Measurements from ENCODE around the gene RACK1. TPM values are rescaled to one million over a fixed set of nuclear protein-coding genes. Genes with fewer than 3 reads are reported as not detected.

RACK1 gene
- total and polyA plus RNA-seq, 2 of the 13 experiments (the other 11 are each of a cell fraction or from before 2014, with no cell fraction given): 2,514 to 6,141 TPM

- no peak for TF ChIP-seq ARID3A (IDR thresholded peaks at IDR 0.05; ENCODE audit: low read depth, low read length)
- TF ChIP-seq, protein P1, sequence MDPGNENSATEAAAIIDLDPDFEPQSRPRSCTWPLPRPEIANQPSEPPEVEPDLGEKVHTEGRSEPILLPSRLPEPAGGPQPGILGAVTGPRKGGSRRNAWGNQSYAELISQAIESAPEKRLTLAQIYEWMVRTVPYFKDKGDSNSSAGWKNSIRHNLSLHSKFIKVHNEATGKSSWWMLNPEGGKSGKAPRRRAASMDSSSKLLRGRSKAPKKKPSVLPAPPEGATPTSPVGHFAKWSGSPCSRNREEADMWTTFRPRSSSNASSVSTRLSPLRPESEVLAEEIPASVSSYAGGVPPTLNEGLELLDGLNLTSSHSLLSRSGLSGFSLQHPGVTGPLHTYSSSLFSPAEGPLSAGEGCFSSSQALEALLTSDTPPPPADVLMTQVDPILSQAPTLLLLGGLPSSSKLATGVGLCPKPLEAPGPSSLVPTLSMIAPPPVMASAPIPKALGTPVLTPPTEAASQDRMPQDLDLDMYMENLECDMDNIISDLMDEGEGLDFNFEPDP (CRISPR knock-in tag; conservative IDR thresholded peaks at IDR 0.05): no peak
- TF ChIP-seq, protein P2, sequence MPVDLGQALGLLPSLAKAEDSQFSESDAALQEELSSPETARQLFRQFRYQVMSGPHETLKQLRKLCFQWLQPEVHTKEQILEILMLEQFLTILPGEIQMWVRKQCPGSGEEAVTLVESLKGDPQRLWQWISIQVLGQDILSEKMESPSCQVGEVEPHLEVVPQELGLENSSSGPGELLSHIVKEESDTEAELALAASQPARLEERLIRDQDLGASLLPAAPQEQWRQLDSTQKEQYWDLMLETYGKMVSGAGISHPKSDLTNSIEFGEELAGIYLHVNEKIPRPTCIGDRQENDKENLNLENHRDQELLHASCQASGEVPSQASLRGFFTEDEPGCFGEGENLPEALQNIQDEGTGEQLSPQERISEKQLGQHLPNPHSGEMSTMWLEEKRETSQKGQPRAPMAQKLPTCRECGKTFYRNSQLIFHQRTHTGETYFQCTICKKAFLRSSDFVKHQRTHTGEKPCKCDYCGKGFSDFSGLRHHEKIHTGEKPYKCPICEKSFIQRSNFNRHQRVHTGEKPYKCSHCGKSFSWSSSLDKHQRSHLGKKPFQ (CRISPR knock-in tag; IDR thresholded peaks at IDR 0.05; ENCODE audit: insufficient replicate concordance): no peak
- TF ChIP-seq KLF11 (CRISPR knock-in tag; IDR thresholded peaks at IDR 0.05): peak; percentile 72; the same call in 1 of the 2 replicates
- no peak for TF ChIP-seq SYNCRIP (IDR thresholded peaks at IDR 0.05; ENCODE audit: insufficient read depth, low read depth, low read length)
- TF ChIP-seq NR1H2 (CRISPR knock-in tag; IDR thresholded peaks at IDR 0.05; ENCODE audit: borderline replicate concordance, low read depth): no peak
- TF ChIP-seq, protein P3, sequence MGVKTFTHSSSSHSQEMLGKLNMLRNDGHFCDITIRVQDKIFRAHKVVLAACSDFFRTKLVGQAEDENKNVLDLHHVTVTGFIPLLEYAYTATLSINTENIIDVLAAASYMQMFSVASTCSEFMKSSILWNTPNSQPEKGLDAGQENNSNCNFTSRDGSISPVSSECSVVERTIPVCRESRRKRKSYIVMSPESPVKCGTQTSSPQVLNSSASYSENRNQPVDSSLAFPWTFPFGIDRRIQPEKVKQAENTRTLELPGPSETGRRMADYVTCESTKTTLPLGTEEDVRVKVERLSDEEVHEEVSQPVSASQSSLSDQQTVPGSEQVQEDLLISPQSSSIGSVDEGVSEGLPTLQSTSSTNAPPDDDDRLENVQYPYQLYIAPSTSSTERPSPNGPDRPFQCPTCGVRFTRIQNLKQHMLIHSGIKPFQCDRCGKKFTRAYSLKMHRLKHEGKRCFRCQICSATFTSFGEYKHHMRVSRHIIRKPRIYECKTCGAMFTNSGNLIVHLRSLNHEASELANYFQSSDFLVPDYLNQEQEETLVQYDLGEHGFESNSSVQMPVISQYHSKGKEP (CRISPR knock-in tag; IDR thresholded peaks at IDR 0.05): 0 out of 2 replicates have a peak, but pooled peaks have one; percentile 45
- TF ChIP-seq ZNF629 (CRISPR knock-in tag; conservative IDR thresholded peaks at IDR 0.05): peak; percentile 83
- TF ChIP-seq ZNF253 (CRISPR knock-in tag; IDR thresholded peaks at IDR 0.05; ENCODE audit: borderline replicate concordance): 0 out of 2 replicates have a peak, but pooled peaks have one; percentile 51
- TF ChIP-seq NFIB (CRISPR knock-in tag; IDR thresholded peaks at IDR 0.05; ENCODE audit: borderline replicate concordance): no peak
- TF ChIP-seq, protein P4, sequence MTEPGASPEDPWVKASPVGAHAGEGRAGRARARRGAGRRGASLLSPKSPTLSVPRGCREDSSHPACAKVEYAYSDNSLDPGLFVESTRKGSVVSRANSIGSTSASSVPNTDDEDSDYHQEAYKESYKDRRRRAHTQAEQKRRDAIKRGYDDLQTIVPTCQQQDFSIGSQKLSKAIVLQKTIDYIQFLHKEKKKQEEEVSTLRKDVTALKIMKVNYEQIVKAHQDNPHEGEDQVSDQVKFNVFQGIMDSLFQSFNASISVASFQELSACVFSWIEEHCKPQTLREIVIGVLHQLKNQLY (CRISPR knock-in tag; IDR thresholded peaks at IDR 0.05): peak; percentile 32; the same call in 1 of the 2 replicates
- TF ChIP-seq ZNF878 (CRISPR knock-in tag; IDR thresholded peaks at IDR 0.05): no peak
- no peak for TF ChIP-seq MAZ (IDR thresholded peaks at IDR 0.05; ENCODE audit: borderline replicate concordance, low read depth, low read length)
- TF ChIP-seq MAZ (CRISPR knock-in tag; IDR thresholded peaks at IDR 0.05; ENCODE audit: low read depth): 0 out of 2 replicates have a peak, but pooled peaks have one; percentile 48
- TF ChIP-seq, protein P5, sequence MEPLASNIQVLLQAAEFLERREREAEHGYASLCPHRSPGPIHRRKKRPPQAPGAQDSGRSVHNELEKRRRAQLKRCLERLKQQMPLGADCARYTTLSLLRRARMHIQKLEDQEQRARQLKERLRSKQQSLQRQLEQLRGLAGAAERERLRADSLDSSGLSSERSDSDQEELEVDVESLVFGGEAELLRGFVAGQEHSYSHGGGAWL (CRISPR knock-in tag; IDR thresholded peaks at IDR 0.05): 0 out of 2 replicates have a peak, but pooled peaks have one; percentile 54
- no peak; the same call in 1 of the 2 replicates for TF ChIP-seq ARNTL (CRISPR knock-in tag; IDR thresholded peaks at IDR 0.05)
- TF ChIP-seq ZNF263 (CRISPR knock-in tag; IDR thresholded peaks at IDR 0.05): 0 out of 2 replicates have a peak, but pooled peaks have one; percentile 44
- TF ChIP-seq, protein P6, sequence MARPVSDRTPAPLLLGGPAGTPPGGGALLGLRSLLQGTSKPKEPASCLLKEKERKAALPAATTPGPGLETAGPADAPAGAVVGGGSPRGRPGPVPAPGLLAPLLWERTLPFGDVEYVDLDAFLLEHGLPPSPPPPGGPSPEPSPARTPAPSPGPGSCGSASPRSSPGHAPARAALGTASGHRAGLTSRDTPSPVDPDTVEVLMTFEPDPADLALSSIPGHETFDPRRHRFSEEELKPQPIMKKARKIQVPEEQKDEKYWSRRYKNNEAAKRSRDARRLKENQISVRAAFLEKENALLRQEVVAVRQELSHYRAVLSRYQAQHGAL (CRISPR knock-in tag; IDR thresholded peaks at IDR 0.05; ENCODE audit: not compliant biosample characterization): peak; percentile 27
- peak; percentile 58 for TF ChIP-seq ZNF781 (CRISPR knock-in tag; IDR thresholded peaks at IDR 0.05; ENCODE audit: borderline replicate concordance, not compliant biosample characterization)
These were observed 56.0 kb downstream of the RACK1 start (continued) for GRCh38 chr5:181187500-181188213.

Data from HepG2 (cell line).